Mesendoderm (in vitro differentiated cells): ENCODE data around the gene CYSLTR2. TPM values are rescaled to one million over a fixed set of nuclear protein-coding genes. Genes with fewer than 3 reads are reported as not detected.
A peak's percentile ranks its signal among the peaks of the same experiment; 100 is the strongest.

ENCODE experiments used
- DNase-seq: peaks from one replicate; pipeline ENCODE4 v3.0.0; 2013
- H2AK5ac ChIP-seq: 2 replicates; pipeline ENCODE4 v1.6.1; 2013; ENCODE audit warnings: low read length, inconsistent platforms
- H2BK120ac ChIP-seq: 2 replicates; pipeline ENCODE4 v1.6.1; 2013; ENCODE audit warnings: low read depth, mild to moderate bottlenecking, low read length, moderate library complexity, mixed read lengths
- H2BK15ac ChIP-seq: replicated peaks from 2 replicates; pipeline ENCODE4 v1.6.1; 2013; ENCODE audit warnings: low read depth, mild to moderate bottlenecking, moderate library complexity
- H2BK5ac ChIP-seq: 2 replicates; pipeline ENCODE4 v1.6.1; 2013; ENCODE audit warnings: low read length, inconsistent platforms
- H3K18ac ChIP-seq: 2 replicates; pipeline ENCODE4 v1.6.1; 2013; ENCODE audit warnings: mild to moderate bottlenecking, low read length, mixed read lengths
- H3K23ac ChIP-seq: one replicate; pipeline ENCODE4 v1.6.1; 2013; ENCODE audit warnings: low read length
- H3K27ac ChIP-seq: 2 replicates; pipeline ENCODE4 v1.5.1; 2013; ENCODE audit warnings: low read depth, mild to moderate bottlenecking, inconsistent platforms, low read length, moderate library complexity
- H3K27me3 ChIP-seq: 2 replicates; pipeline ENCODE4 v1.6.1; 2013; ENCODE audit warnings: low read length, control low read depth, mild to moderate bottlenecking, inconsistent platforms; ENCODE audit not compliant: insufficient read depth, poor library complexity
- H3K36me3 ChIP-seq: 2 replicates; pipeline ENCODE4 v1.6.1; 2013; ENCODE audit warnings: low read length, inconsistent platforms; ENCODE audit not compliant: control insufficient read depth, insufficient read depth
- H3K4ac ChIP-seq: one replicate; pipeline ENCODE4 v1.6.1; 2013; ENCODE audit warnings: low read depth, mild to moderate bottlenecking, low read length, moderate library complexity
- H3K4me1 ChIP-seq: 2 replicates; pipeline ENCODE4 v1.6.1; 2013; ENCODE audit warnings: low read depth, low read length, inconsistent platforms; ENCODE audit not compliant: control insufficient read depth
- H3K4me2 ChIP-seq: 2 replicates; pipeline ENCODE4 v1.6.1; 2013; ENCODE audit warnings: low read length
- H3K4me3 ChIP-seq: 2 replicates; pipeline ENCODE4 v1.5.1; 2013; ENCODE audit warnings: mild to moderate bottlenecking, low read length
- H3K56ac ChIP-seq: one replicate; pipeline ENCODE4 v1.6.1; 2013; ENCODE audit warnings: low read length
- H3K79me1 ChIP-seq: 2 replicates; pipeline ENCODE4 v1.6.1; 2013; ENCODE audit warnings: low read length, inconsistent platforms
- H3K79me2 ChIP-seq: 2 replicates; pipeline ENCODE4 v1.6.1; 2013; ENCODE audit warnings: mild to moderate bottlenecking, low read length; ENCODE audit not compliant: control insufficient read depth, insufficient read depth
- H3K9ac ChIP-seq: 2 replicates; pipeline ENCODE4 v1.6.1; 2013; ENCODE audit warnings: low read length, inconsistent platforms
- H4K5ac ChIP-seq: one replicate; pipeline ENCODE4 v1.6.1; 2013; ENCODE audit warnings: low read length
- H4K8ac ChIP-seq: one replicate; pipeline ENCODE4 v1.6.1; 2013; ENCODE audit warnings: low read depth, mild to moderate bottlenecking, control low read depth, low read length, moderate library complexity
- WGBS: extraction: QIAGEN DNeasy Blood & Tissue Kit; methylation state at CpG from one replicate; pipeline ENCODE4 v1.1.7; 2013; ENCODE audit warnings: low lambda C conversion rate, missing lambda C conversion rate; ENCODE audit not compliant: insufficient coverage; ENCODE audit errors: extremely low coverage; 5-methylcytosine and 5-hydroxymethylcytosine counted together
- polyA plus RNA-seq, 2 experiments: library from polyadenylated mRNA; stranded (reverse); fragments of 200-250 nt; gene quantifications; one replicate each; pipeline ENCODE4 v1.2.3, GENCODE V29; 2013

The CYSLTR2 gene
- polyA plus RNA-seq (2013, experiment 1 of 2), result 0.06 TPM
- polyA plus RNA-seq (2013, experiment 2 of 2), result 0.10 TPM

GRCh38 chr13:48653472-48653939 lies at the start of gene CYSLTR2:
Gene CYSLTR2, plus strand, starts transcription at chr13:48653929. Its CDS starts 52,889 bp downstream, at chr13:48706818.
- H3K4me3 ChIP-seq, result no peak within 1 kb of the TSS
- H3K27ac ChIP-seq, result no peak within 1 kb of the TSS
- peak; percentile 82 for DNase-seq
- no peak within 1 kb of the TSS for H2AK5ac ChIP-seq
- no peak within 1 kb of the TSS for H4K8ac ChIP-seq
- no peak within 1 kb of the TSS for H2BK120ac ChIP-seq
- no peak within 1 kb of the TSS for H3K18ac ChIP-seq
- no peaks in the 10 kb centered on the region for H3K36me3 ChIP-seq
- H4K5ac ChIP-seq, result no peak within 1 kb of the TSS
- no peaks in the 10 kb centered on the region for H3K79me2 ChIP-seq
- no peaks in the 10 kb centered on the region for H3K79me1 ChIP-seq
- H3K56ac ChIP-seq, result no peak within 1 kb of the TSS
- no peak within 1 kb of the TSS for H3K4me2 ChIP-seq
- H3K27me3 ChIP-seq, result no peaks in the 10 kb centered on the region
- no peak within 1 kb of the TSS for H3K23ac ChIP-seq
- no CpG with 5 or more reads among the region's 1 CpG for WGBS
- no peak within 1 kb of the TSS for H2BK15ac ChIP-seq
- H2BK5ac ChIP-seq, result no peak within 1 kb of the TSS
- H3K4me1 ChIP-seq, result no peaks in the 10 kb centered on the region
- no peak within 1 kb of the TSS for H3K9ac ChIP-seq
- no peak within 1 kb of the TSS for H3K4ac ChIP-seq

GRCh38 chr13:48615049-48615448 lies 38.7 kb upstream of the CYSLTR2 start:
- H3K18ac ChIP-seq, result no peak overlapping the region
- no peak overlapping the region for H3K23ac ChIP-seq
- H2BK120ac ChIP-seq, result no peak overlapping the region
- no peak for DNase-seq
- H2AK5ac ChIP-seq, result no peak overlapping the region
- no peak overlapping the region for H3K4me3 ChIP-seq
- H4K5ac ChIP-seq, result no peak overlapping the region
- H3K27ac ChIP-seq, result no peak overlapping the region
- H2BK15ac ChIP-seq, result no peak overlapping the region
- H4K8ac ChIP-seq, result no peak overlapping the region
- no peaks in the 10 kb centered on the region for H3K79me2 ChIP-seq
- H2BK5ac ChIP-seq, result no peak overlapping the region
- no CpG with 5 or more reads among the region's 2 CpGs for WGBS
- no peak overlapping the region for H3K4ac ChIP-seq
- no peak overlapping the region for H3K56ac ChIP-seq
- no peaks in the 10 kb centered on the region for H3K36me3 ChIP-seq
- H3K79me1 ChIP-seq, result no peaks in the 10 kb centered on the region
- no peaks in the 10 kb centered on the region for H3K4me1 ChIP-seq
- no peaks in the 10 kb centered on the region for H3K27me3 ChIP-seq
- H3K9ac ChIP-seq, result no peak overlapping the region
- H3K4me2 ChIP-seq, result no peak overlapping the region

- no peaks in the 10 kb centered on the region for H3K27me3 ChIP-seq
- no peak overlapping the region for H2BK5ac ChIP-seq
- H4K8ac ChIP-seq, result no peak overlapping the region
- no peak overlapping the region for H2AK5ac ChIP-seq
- no peaks in the 10 kb centered on the region for H3K36me3 ChIP-seq
- H3K4me2 ChIP-seq, result no peak overlapping the region
- DNase-seq, result no peak
- H3K56ac ChIP-seq, result no peak overlapping the region
- H3K9ac ChIP-seq, result no peak overlapping the region
- H2BK15ac ChIP-seq, result no peak overlapping the region
- H3K79me1 ChIP-seq, result no peaks in the 10 kb centered on the region
- H3K18ac ChIP-seq, result no peak overlapping the region
- H3K79me2 ChIP-seq, result no peaks in the 10 kb centered on the region
- no peak overlapping the region for H2BK120ac ChIP-seq
- no peak overlapping the region for H3K23ac ChIP-seq
- no peak overlapping the region for H3K27ac ChIP-seq
- H3K4me1 ChIP-seq, result peaks cover 2% of the 10 kb centered on the region
- no peak overlapping the region for H4K5ac ChIP-seq
- no CpG with 5 or more reads among the region's 3 CpGs for WGBS
- no peak overlapping the region for H3K4ac ChIP-seq
- no peak overlapping the region for H3K4me3 ChIP-seq
Measured at GRCh38 chr13:48618937-48619336, 34.8 kb upstream of the CYSLTR2 start.

GRCh38 chr13:48621056-48621455 lies 32.7 kb upstream of the CYSLTR2 start:
- Histone ChIP-seq H3K27ac (no peak overlapping the region), H4K8ac (no peak overlapping the region), H3K9ac (no peak overlapping the region), H3K27me3 (no peaks in the 10 kb centered on the region), H3K4me3 (no peak overlapping the region), H4K5ac (no peak overlapping the region), H3K79me1 (no peaks in the 10 kb centered on the region), H3K4ac (no peak overlapping the region), H3K4me2 (no peak overlapping the region), H3K56ac (peak overlapping the region; percentile 38), H3K36me3 (no peaks in the 10 kb centered on the region), H2BK5ac (peak overlapping the region; percentile 24), H3K4me1 (peaks cover 2% of the 10 kb centered on the region), H3K23ac (no peak overlapping the region), H3K79me2 (no peaks in the 10 kb centered on the region), H3K18ac (no peak overlapping the region), H2AK5ac (peak overlapping the region; percentile 67), H2BK120ac (no peak overlapping the region), H2BK15ac (no peak overlapping the region)
- no CpG with 5 or more reads among the region's 3 CpGs for WGBS
- DNase-seq, result peak; percentile 89

GRCh38 chr13:48624016-48624415 lies 29.7 kb upstream of the CYSLTR2 start:
- H2BK120ac ChIP-seq, result no peak overlapping the region
- no peak overlapping the region for H3K4me2 ChIP-seq
- H3K79me1 ChIP-seq, result no peaks in the 10 kb centered on the region
- H3K9ac ChIP-seq, result no peak overlapping the region
- no peak overlapping the region for H2BK15ac ChIP-seq
- H3K23ac ChIP-seq, result no peak overlapping the region
- H2BK5ac ChIP-seq, result no peak overlapping the region
- WGBS, result no CpG with 5 or more reads among the region's 4 CpGs
- no peaks in the 10 kb centered on the region for H3K36me3 ChIP-seq
- H4K8ac ChIP-seq, result no peak overlapping the region
- H3K27ac ChIP-seq, result no peak overlapping the region
- no peak overlapping the region for H4K5ac ChIP-seq
- no peaks in the 10 kb centered on the region for H3K27me3 ChIP-seq
- H2AK5ac ChIP-seq, result no peak overlapping the region
- no peak overlapping the region for H3K4me3 ChIP-seq
- no peak for DNase-seq
- H3K79me2 ChIP-seq, result no peaks in the 10 kb centered on the region
- peak overlapping the region; percentile 9 for H3K4ac ChIP-seq
- H3K56ac ChIP-seq, result no peak overlapping the region
- peaks cover 2% of the 10 kb centered on the region for H3K4me1 ChIP-seq
- H3K18ac ChIP-seq, result no peak overlapping the region

- H3K18ac ChIP-seq, result no peak overlapping the region
- no peak overlapping the region for H3K4me3 ChIP-seq
- no peaks in the 10 kb centered on the region for H3K79me1 ChIP-seq
- no peaks in the 10 kb centered on the region for H3K27me3 ChIP-seq
- H3K9ac ChIP-seq, result no peak overlapping the region
- no peak for DNase-seq
- WGBS, result no CpG with 5 or more reads among the region's 4 CpGs
- no peak overlapping the region for H2BK5ac ChIP-seq
- no peak overlapping the region for H2BK15ac ChIP-seq
- no peak overlapping the region for H2AK5ac ChIP-seq
- no peaks in the 10 kb centered on the region for H3K36me3 ChIP-seq
- H4K8ac ChIP-seq, result no peak overlapping the region
- H3K79me2 ChIP-seq, result no peaks in the 10 kb centered on the region
- H4K5ac ChIP-seq, result no peak overlapping the region
- peaks cover 2% of the 10 kb centered on the region for H3K4me1 ChIP-seq
- no peak overlapping the region for H3K23ac ChIP-seq
- H3K56ac ChIP-seq, result no peak overlapping the region
- no peak overlapping the region for H3K4ac ChIP-seq
- H2BK120ac ChIP-seq, result no peak overlapping the region
- no peak overlapping the region for H3K4me2 ChIP-seq
- no peak overlapping the region for H3K27ac ChIP-seq
Measured at GRCh38 chr13:48624858-48625257, 28.9 kb upstream of the CYSLTR2 start.
